Frontal cortex (tissue), 4 donors: ENCODE results near the gene USP10. TPM values are rescaled to one million over a fixed set of nuclear protein-coding genes. Genes with fewer than 3 reads are reported as not detected.
A peak's percentile ranks its signal among the peaks of the same experiment; 100 is the strongest.
"Not testable (repeated sequence)": the region's sequence is repeated elsewhere in the genome, so short reads cannot be mapped to it uniquely, and the experiment has no call there.

Experiments used
- DNase-seq, 2 donors: peaks; one replicate each; pipeline ENCODE4 v3.0.0; 2012; ENCODE audit warnings: low spot score in 2 of 2
- FAIRE-seq: peaks from 2 replicates; lab custom pipeline; 2012; peaks lifted over from hg19 to GRCh38; lab: Jason Lieb, UNC
- total RNA-seq: library from RNA; depleted of rRNA; stranded (reverse); fragments of >200 nt; gene quantifications from one replicate; pipeline ENCODE4 v1.2.3, GENCODE V29; 2014
- donor health status: control.
- donor health status: control.
- donor health status: control.

USP10 gene
- total RNA-seq, 1 donor from 2014 or later = 53.8 TPM

- peak in 1 of 2 donors; percentile 77 for DNase-seq
- FAIRE-seq = no peak
These were observed 27.3 kb upstream of the USP10 start for GRCh38 chr16:84672276-84673202.

- FAIRE-seq = no peak
These were observed 26.6 kb upstream of the USP10 start for GRCh38 chr16:84673203-84673535.

DNA sequence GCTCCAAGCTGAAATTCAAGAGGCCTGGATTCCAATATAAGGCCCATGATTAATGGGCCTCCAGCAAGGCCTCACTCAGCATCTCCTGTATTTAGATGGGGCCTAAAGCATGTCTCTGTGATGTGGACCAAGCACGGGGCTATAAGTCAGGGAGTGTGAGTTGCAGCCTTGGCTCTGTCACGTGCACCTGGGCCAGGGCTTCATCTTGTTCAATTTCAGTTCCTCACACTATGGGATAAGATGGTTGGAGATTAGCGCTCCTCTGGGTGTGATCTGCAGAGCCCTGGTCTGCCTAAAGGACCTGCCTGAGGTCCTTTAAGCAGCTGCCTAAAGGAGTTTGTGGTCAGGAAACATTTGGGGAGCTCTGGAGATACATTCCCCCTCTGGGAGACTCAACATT lies 26.2 kb upstream of the USP10 start:
- FAIRE-seq (no peak), DNase-seq (no peak)

More at GRCh38 chr16:84673203-84673535, 26.6 kb upstream of the USP10 start:
- no peak for DNase-seq

- FAIRE-seq = no peak
- no peak for DNase-seq
These were observed 24.4 kb upstream of the USP10 start for GRCh38 chr16:84675423-84675822.

GRCh38 chr16:84675884-84676283 lies 23.9 kb upstream of the USP10 start:
- DNase-seq = no peak

GRCh38 chr16:84677017-84677803 lies 22.6 kb upstream of the USP10 start:
- no peak for FAIRE-seq
- no peak for DNase-seq

More at GRCh38 chr16:84675884-84676283, 23.9 kb upstream of the USP10 start:
- FAIRE-seq = no peak

GRCh38 chr16:84677849-84678248 lies 22.0 kb upstream of the USP10 start:
- FAIRE-seq (no peak), DNase-seq (no peak)

DNA sequence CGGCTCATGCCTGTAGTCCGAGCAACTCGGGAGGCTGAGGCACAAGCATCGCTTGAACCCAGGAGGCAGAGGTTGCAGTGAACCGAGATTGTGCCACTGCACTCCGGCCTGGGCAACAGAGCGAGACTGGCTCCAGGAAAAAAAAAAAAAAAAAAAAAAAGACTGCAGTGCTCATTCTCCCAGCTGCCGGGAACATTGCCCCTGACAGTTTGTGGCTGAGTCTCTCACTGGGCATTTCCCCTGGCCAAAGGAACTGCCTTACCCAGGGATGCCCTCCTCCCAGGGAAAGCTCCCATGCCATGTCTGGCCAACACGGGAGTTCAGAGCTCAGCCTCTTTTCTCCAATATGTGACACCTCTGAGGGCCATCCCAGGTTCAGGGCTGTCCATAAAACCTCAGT lies 21.3 kb upstream of the USP10 start:
- DNase-seq (no peak), FAIRE-seq (no peak)

DNA sequence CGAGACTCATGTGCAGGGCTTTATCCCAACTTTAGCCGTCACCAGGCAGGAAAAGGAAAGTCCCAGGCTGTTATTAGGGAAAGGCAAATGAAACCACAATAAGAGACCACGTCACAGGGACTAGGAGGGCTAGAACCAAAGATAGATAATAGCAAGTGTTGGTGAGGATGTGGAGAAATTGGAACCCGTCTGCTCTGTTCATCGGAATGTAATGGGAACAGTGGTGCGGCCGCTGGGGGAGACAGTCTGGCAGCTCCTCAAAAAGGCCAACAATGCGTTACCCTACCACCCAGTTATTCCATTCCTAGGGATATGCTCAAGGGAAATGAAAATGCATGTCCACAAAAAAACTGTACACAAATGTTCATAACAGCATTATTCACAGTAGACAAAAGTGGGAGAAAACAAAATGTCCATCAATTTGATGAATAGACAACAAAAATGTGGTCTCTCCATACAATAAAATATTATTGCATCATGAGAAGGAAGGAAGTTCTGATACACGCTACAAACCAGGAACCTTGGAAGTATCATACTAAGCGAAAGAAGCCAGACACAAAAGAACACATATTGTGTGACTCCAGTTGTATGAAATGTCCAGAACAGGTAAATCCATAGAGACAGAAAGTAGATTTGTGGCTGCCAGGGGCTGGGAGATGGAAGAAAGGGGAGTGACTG lies 19.5 kb upstream of the USP10 start:
- FAIRE-seq (no peak), DNase-seq (no peak)

GRCh38 chr16:84680843-84681629 lies 18.8 kb upstream of the USP10 start:
- FAIRE-seq = no peak

GRCh38 chr16:84683691-84684591 lies 15.9 kb upstream of the USP10 start:
- DNase-seq (no peak), FAIRE-seq (no peak)

More at GRCh38 chr16:84680843-84681629, 18.8 kb upstream of the USP10 start:
- no peak for DNase-seq

GRCh38 chr16:84684592-84684965 lies 15.2 kb upstream of the USP10 start:
- FAIRE-seq (no peak), DNase-seq (no peak)

GRCh38 chr16:84685210-84685609 lies 14.6 kb upstream of the USP10 start:
- no peak for DNase-seq
- FAIRE-seq = no peak

DNA sequence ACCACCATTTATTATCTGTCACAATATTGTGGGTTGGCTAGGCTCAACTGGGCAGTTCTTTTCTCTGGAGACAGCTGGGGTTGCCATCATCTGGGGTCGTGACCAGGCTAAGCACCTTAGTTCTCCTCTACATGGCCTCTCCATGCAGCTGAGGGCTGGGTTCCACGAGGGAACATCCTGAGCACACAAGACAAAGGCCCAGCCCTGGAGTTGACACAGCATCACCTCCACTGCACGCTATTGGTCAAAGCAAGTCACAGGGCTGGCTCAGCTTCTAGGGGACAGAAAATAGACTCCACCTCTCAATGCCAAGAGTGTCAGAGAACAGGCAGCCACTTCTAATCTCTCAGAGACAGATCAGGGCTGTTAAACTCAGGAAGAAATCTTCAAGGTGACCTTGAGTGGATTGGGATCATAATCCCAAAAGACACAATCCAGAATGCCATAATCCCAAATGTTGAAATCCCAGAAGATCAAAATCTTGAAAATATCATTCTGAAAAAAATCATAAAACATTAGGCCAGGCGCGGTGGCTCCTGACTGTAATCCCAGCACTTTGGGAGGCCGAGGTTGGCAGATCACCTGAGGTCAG lies 13.0 kb upstream of the USP10 start:
- no peak for DNase-seq
- FAIRE-seq = no peak

DNA sequence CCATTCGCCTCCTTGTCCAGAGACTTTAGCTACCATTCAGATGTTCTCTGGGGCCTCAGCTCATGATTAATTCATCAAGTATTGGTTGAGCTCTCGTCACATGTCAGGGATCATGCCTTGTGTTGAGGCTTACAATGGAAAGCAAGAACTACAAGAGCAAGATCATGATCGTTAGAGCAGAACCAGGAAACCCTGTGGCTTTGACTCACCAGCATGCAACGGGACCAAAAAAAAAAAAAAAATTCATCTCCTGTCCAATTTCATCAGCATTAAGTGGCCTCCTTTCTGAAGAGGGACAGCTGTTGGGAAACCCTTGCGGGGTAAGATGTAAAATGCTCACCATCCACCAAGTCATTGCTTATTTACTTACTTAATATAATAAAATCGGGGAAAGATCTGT lies 12.1 kb upstream of the USP10 start:
- FAIRE-seq = no peak
- DNase-seq = no peak

DNA sequence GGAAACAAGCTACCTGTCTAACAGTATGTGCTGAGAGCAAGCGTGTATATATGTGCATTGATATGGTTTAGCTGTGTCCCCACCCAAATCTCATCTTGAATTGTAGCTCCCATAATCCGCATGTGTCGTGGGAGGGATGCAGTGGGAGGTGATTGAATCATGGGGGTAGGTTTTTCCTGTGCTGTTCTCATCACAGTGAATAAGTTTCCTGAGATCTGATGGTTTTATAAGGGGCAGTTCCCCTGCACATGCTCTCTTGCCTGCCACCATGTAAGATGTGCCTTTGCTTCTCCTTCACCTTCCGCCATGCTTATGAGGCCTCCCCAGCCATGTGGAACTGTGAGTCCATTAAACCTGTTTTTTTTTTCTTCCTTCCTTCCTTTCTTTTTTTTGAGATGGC lies 11.6 kb upstream of the USP10 start:
- FAIRE-seq, DNase-seq: not testable (repeated sequence)

DNA sequence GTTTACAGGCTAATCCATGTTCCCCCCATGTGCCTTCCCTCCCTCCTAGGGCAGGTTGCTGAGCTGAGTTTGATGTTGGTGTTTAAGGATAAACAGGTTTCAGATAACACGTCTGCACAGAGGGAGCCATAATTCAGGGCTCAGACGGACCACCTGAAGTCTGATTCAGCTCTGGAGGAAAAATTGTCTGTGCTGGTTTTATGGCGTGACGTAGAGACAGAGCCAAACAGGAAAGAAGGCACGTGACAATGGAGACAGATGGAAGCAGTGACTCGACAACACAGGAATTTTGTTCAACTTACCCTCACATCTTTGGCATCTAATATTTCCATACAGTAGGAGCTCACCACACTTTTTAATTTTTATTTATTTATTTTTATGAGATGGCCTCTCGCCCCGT lies 10.7 kb upstream of the USP10 start:
- no peak for DNase-seq
- no peak for FAIRE-seq

DNA sequence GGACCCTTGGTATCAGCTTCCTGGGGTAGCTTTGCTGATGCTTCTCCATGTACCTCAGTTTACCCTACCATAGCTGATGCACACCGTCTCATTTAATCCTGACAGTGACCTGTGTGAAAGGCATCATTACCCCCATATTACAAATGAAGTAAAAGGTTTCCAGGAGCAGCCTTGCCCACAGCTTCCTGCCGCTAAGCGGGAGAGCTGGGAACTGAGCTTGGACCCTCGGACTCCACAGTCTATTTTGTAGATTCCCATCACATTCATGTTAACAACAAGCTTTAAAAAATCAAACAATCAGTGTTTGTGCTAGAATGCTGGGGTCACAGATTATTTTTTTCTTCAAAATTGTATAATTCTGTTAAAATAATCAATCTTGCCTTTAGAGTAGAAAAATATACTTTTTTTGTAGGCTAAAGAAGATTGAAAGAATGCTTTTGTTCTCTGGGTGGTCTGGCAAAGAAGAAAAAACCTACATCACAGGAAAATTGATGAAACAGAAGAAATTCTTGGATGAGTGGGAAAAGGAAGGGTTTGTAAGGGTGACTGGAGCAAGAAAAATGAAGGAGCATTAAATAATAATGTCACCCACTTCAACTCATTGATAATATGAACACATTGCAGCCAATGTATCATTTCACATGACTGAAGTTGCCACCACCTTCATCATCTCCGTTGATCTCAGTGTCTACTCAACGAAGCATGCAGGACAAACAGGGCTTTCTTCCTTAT lies 9.5 kb upstream of the USP10 start:
- FAIRE-seq (no peak), DNase-seq (no peak)
